HG03520 (cell line): ENCODE measurements around the gene XRCC3.

Experiments
- ATAC-seq: cut with Tn5 transposase; IDR thresholded peaks from one replicate; pipeline ENCODE4 v1.9.1; 2021; ENCODE audit warnings: mild to moderate bottlenecking, moderate library complexity; ENCODE audit not compliant: unreplicated experiment

The XRCC3 gene

DNA sequence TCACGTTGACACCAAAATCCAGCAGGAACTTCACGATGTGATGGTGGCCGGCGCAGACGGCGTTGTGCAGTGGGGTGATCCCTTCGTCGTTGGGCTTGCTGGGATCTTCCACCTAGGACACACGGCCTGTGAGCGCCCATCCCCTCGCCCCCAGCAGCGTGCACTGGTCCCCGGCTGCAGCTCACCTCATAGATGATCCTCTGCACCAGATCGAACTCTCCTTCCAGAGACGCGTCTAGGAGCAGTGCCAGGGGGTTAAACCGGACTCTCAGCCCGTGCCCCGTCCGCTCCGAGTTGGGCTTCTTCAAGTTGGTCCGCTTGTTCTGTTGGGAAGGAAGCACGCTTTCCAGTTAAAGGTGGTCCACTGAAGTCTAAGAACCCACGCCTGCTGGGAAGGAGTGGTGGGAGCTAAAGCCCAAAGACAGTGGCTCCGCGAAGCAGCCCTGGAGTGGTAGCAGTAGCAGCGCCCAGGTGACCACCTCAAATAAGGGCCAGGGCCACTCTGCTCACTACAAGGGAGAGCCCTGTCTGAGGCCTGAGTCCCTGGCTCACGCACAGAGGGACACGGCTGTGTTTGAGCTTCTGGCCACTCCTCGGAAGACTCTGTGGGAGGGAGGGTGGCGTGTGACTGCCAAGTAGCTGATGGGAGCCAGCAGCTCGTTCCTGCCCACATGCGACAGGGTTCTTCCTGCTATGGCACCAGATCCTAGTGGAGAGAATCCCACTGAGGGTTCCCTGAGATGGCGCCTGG, 23.6 kb upstream of the XRCC3 start:
- no peak for ATAC-seq

DNA sequence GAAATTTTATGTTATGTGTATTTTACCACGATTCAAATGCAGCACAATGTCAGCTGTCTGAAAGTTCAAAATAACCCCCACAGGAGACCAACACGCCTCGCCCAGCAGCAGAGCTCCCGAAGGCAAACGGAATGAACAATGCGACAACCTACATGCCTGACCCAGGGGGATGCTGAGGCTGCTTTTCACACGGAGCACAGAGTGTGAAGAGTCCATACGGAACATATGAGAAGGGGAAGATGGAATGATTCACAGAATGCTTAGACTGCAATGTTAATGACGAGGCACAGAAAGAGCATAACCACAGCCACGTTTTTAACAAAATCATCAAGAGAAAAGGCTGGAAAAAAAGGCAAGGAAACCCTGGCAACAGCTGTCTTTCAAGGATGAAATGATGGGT, 22.9 kb upstream of the XRCC3 start:
- no peak for ATAC-seq

GRCh38 chr14:103737432-103738045, 22.3 kb upstream of the XRCC3 start:
- no peak for ATAC-seq

DNA sequence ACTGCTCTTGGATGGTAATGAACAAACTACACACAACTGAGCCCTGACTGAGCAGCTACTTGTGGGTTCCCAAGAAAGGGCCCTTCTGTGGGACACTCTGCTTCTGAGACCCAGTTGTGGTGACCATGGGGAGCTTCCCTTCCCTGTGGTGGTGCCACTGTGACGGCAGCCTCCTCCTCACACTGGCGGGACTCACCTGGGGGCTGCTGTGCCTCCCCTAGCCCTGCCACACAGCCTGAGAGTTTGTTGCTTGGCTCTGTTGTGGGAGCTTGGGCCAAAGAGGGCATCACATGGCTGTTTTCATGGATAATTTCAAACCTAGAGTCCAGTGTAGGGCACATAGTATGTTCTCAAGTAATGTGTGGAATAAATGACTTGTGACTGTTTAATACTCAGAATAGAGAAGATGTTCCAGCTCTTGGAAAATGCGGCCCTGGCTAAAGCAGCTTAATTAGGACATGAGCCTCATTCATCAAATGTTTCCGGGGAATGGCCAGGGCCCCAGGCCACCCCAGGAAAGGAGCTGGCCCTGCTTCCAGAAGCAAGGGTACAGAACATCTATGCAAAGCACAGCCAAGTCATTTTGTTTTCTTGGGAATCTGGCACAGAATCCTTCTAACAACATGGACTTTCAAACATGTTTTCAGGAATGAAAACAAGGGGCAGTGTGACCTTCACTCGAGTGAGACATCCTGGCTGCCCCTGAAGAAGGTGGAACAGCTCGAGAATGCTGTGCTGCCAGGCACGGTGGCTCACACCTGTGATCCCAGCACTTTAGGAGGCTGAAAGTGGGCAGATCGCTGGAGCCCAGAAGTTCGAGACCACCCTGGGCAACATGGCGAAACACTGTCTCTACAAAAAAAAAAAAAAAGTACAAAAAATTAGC, 21.5 kb upstream of the XRCC3 start:
- ATAC-seq: no peak

DNA sequence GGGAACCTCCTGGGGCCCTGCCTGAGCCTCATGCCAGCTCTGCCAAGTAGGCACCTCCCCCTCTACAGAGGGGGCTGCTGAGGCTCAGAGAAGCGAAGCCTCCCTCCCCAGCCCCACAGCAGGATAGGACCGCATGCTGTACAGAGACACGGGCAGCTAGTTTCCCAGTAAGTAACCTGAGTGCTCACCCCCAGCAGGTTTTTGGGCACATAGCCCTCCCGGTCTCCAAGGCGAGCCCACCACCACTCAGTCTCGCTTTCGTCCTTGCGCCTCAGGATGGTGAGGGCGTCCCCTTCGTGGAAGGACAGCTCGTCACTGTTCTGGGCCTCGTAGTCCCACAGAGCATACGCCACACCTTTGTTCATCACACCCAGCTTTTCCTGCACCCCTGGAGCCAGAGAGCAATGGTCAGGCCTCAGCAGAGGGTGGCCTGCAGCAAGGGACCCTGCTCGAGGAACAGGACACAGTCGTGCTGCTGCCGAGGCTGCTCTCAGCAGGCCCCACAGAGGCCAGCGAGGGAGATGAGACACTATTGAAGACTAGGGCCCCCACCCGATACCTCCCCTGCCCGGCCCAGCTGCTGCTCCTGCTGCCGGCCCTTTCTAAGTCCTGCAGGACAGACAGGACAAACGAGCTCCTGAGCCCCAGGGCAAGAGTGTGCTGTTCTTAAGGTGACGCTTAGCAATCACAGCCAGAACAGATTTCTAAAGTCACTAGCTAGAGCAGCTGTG, 20.7 kb upstream of the XRCC3 start:
- ATAC-seq: no peak

- ATAC-seq: no peak
Observed at GRCh38 chr14:103735439-103735814, 20.2 kb upstream of the XRCC3 start.

DNA sequence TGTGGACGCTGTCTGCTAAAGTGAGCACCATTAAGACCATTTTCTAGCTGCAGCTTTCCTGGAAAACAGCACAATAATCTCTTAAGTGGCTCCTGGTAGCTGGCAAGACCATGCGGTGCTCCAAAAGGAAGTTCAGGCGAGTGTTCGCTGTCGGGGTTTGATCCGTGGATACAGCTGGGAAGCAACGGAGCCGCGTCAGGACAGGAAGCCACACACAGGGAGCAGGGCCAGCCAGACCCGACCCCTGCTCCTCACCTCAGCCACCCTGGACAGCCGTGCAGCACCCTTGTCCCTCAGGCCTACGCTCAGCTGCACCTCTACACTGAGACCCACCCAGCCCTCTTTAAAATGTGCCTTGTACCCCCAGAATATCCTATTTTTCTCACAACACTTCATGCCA, 19.8 kb upstream of the XRCC3 start:
- ATAC-seq: no peak

DNA sequence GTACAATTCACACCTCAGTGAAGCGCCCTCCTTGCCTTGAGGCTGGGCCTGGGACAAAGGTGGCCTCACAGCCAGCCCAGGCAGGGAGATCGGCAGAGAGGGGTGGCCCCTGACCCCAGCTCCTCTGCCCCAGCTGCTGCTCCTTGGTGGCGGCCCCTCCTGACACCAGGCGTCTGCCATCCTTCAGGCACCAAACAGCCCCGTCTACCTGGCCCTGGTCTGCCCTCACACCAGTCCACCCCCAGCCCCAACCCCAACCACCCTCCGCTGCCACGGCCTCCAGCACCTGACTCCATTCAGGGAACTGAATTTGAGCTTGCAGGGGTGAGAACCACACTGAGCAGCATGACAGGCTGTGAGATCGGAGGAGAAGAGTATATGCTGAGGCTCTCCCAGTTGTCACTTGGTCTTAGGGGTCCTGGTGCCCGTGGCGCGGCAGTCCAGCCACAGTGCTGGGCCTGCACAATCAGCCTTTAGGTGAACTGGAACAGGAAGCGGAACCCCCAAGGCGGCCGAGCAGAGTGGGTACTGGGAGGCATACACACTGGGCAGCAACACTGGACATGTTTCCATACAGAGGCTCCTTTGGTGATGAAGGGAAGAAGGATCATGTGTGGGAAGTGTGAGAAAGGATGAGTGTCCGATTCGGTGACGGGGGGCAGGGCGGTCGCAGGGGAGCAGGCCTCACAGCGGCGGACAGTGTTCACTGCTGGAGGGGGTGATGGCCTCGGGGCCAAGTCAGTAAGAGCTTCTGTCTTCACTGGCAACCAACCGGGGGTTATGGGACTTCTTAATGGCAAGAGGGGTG, 19.0 kb upstream of the XRCC3 start:
- no peak for ATAC-seq

GRCh38 chr14:103733651-103734050, 18.4 kb upstream of the XRCC3 start:
- ATAC-seq: no peak

DNA sequence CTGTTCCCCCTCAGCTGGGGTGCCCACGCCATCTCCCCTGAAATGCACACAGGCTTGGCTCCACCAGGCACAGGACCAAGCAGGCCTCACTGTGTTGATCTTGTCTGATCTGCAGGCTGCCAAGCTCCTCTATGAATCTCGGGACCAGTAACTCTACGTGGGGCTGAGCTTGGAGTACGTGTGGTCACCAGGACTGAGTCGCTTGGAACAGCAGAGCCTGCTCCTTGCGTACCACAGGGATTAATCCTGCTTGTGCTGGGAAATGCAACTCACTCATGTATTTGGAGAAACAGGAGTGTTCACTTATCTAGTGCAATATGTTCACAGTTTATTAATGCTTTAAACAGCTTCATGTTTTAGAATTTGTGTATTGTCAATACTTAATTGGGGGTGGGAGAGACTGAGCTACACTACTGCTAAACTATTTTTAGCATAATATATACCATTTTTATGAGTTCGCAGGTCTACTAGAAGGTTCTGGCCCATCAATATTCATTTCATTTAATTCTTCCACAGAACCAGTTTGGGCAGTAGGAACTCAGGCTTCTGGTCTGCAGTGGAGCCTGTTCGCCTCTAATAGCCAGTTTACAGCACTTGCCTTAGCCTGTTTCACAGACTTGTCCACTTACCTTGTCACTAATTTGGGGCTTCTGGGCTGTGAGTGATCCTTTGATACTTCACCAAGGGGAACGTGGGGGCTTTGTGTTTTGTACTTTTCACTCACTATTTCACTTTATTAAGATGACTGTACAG, 17.8 kb upstream of the XRCC3 start:
- no peak for ATAC-seq

DNA sequence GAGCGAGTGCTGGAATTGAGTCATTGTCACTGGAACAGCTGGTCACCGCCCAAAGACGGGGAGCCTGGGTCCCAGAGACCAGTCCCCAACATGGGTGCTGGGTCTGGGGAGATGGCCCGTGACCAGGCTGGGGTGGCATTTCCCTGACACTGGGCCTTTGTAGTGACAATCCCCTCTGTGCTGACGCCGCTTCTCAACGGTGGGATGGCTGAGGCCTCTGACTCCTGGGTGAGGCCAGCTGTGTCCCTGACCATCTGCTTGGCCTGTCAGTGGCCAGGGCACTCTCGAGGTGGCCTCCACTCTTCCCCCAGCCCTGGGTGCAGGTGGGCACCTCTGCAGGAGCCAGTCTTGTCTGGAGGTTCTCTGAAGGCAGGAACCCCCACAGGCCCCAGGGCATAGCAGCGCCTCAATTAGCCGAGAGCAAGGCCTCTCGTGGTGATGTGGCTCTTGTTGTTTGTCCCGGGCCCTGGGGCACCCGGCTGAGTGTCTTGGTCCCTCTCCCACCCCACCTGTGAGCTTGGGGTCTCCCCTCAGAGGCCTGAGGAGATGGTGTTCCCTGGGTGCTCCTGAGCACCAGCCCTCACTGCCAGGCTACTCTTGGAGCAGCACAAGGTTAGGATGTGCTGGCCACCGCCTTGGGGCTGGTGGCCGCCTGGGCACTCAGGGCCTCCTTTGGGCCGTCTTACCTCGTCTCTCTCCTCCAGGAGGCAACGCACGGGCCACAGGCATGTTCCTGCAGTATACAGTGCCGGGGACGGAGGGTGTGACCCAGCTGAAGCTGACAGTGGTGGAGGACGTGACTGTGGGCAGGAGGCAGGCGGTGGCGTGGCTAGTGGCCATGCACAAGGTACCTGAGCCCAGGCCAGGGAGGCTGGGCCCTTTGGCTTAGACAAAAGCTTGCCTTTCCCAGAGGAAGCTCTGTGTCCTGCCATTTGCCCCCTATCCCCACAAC, 16.9 kb upstream of the XRCC3 start:
- no peak for ATAC-seq

- ATAC-seq: no peak
Observed at GRCh38 chr14:103731481-103731880, 16.2 kb upstream of the XRCC3 start.

- no peak for ATAC-seq
Observed at GRCh38 chr14:103730490-103731035, 15.3 kb upstream of the XRCC3 start.

DNA sequence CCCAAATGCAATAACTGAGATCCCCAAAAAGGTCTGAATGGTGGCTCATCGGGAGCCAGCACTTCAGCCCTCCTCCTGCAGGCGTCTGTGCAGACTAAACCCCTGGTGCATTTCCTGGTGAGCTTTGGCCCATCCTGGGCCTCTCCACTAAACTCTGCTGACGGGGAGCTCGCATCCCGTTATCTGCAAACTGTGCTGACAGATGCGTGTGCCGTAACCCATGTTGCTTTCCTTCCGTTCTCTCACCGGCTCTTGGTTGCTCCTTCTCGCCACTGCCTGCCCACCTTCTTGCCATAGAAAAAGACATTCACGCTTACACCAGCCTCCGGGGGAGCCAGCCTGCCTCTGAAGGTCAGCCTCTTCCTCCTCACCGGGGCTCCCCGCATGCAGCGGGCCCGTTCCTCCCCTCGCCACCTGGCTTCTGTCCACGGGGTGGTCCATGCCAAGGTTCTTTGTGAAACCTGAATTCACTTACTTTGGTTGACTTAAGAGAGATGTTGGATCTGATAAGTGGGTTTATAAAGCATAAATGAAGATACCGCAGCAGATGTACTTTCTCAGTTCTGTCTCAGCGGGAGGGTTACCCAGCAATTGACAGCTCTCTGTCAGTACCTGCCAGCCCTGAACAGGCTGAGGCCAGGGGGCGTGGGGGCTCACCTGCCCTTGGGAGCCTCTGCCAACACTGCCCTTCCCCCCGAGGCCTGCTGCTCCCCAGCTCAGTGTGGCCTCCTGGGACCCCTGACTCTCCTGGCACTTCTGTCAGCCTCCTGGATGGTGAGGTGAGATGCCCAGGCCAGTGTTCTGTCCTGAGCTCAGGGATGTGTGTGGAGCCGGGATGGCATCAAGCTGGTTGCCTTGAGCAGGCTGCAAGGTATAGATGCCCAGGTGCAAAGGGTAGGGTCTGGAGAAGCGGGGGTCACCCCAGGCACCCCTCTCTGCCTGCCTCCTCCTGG, 14.5 kb upstream of the XRCC3 start:
- no peak for ATAC-seq

DNA sequence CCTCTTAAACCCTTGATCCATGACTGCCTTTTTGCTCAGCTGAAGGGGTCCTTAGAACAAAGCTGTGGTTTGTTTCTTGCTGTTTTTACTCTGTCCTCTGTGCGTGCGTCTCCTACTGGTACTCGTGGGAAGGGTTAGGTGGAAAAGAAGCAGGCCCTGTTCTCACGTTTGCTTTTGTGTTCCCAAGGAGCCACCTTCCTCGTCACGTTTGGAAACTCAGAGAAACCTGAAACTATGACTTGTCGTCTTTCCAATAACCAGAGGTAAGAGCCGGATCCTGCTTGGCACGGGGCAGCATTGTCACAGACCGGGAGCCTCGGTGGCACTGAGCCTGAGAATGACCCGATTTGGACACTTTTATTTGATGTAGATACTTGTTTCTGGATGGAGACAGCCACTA, 13.5 kb upstream of the XRCC3 start:
- no peak for ATAC-seq

DNA sequence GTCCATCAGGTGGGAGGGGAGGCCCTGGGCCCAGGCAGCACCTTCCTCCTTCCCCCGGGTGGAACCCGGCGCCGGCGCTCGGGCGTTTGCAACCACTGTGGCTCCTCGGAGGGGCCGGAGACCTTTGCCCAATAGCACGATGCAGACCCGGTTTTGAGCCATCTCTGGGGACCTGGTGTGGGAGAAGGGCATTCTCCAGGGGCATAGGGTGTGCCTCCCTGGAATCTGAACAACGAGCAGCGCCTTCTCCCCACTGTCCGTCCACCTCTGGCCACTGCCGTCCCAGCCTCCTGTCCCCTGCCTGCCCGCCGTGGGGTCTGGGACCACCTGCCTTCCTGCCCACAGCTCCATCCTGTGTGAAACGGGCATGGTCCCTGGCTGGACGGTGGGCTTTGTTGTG, 12.9 kb upstream of the XRCC3 start:
- ATAC-seq: no peak

- ATAC-seq: no peak
Observed at GRCh38 chr14:103727313-103727980, 12.2 kb upstream of the XRCC3 start.
